ENCODE results near the gene PPME1. TPM values are rescaled to one million over a fixed set of nuclear protein-coding genes. Genes with fewer than 3 reads are reported as not detected.

PPME1 gene
- total RNA-seq, 2 experiments from 2014 or later = 13.7 to 16.3 TPM

DNA sequence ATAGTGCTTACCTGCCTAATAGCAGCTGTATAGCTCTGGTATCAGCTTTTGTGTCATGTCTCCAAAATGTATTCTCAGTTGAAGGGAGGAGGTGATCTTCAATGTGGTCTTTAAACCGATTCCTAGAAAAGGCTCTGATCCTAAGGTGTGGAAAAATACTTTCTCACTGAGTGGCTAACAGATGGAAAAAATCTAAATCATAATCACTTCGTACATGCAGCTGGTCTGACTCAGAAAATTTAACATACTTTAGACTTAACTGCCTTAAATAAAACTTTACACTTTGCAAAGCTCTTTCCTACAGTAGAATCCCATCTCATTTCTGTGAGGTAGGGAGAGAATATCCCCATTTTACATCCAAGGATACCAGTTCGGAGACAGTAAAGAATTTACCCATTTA is 38.3 kb upstream of the PPME1 start:
- ChIA-PET CTCF (no interaction called here), POLR2A (no interaction called here)
- TF ChIP-seq, protein P1, sequence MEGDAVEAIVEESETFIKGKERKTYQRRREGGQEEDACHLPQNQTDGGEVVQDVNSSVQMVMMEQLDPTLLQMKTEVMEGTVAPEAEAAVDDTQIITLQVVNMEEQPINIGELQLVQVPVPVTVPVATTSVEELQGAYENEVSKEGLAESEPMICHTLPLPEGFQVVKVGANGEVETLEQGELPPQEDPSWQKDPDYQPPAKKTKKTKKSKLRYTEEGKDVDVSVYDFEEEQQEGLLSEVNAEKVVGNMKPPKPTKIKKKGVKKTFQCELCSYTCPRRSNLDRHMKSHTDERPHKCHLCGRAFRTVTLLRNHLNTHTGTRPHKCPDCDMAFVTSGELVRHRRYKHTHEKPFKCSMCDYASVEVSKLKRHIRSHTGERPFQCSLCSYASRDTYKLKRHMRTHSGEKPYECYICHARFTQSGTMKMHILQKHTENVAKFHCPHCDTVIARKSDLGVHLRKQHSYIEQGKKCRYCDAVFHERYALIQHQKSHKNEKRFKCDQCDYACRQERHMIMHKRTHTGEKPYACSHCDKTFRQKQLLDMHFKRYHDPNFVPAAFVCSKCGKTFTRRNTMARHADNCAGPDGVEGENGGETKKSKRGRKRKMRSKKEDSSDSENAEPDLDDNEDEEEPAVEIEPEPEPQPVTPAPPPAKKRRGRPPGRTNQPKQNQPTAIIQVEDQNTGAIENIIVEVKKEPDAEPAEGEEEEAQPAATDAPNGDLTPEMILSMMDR (IDR thresholded peaks at IDR 0.05) = no peak
- Histone ChIP-seq H3K27ac (ENCODE audit: low read depth in 1 of 2, low read length in 2 of 2) (no peak overlapping the region), H3K27me3 (ENCODE audit: control insufficient read depth in 1 of 2, insufficient read depth in 2 of 2, low read length in 2 of 2) (no peaks in the 10 kb centered on the region), H3K9me3 (ENCODE audit: control insufficient read depth in 1 of 2, insufficient read depth in 1 of 2, low read length in 2 of 2) (no peaks in the 10 kb centered on the region), H3K4me1 (ENCODE audit: insufficient read depth, low read length) (no peaks in the 10 kb centered on the region), H3K36me3 (ENCODE audit: insufficient read depth, low read length) (peaks cover 33% of the 10 kb centered on the region), H3K4me3 (ENCODE audit: low read length) (no peak overlapping the region)
- peaks cover 66% of the 10 kb centered on the region for H3K36me3 Mint-ChIP-seq (ENCODE audit: low read depth)
- no peak overlapping the region for H3K27ac Mint-ChIP-seq
- H3K27me3 Mint-ChIP-seq = no peaks in the 10 kb centered on the region
- ATAC-seq (ENCODE audit: poor library complexity) = no peak
- no peaks in the 10 kb centered on the region for H3K9me3 Mint-ChIP-seq
- DNase-seq = no peak
- no peaks in the 10 kb centered on the region for H3K4me1 Mint-ChIP-seq (ENCODE audit: low read depth)
- intact Hi-C loops (cut with DNase I, micrococcal nuclease) = no loop called here
- no peak overlapping the region for H3K4me3 Mint-ChIP-seq

DNA sequence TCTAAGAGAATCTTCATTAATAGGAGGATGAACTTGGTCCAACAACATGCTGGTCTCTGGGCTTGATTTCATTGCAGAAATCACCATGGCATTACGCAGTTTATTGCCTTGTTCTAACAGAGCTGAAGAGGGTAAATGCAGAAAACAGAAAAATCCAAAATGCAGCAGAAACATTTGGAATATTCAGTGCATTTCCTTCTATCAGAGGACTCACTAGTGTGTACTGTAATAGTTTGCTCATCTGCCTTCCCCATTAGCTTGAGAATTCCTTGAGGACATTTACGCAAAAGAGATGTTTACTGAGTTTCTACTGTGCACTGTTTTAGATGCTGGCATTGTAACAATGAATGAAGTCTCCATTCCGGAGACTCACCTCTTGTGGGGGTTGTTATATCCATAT is 37.7 kb upstream of the PPME1 start:
- TF ChIP-seq, protein P1 (IDR thresholded peaks at IDR 0.05) = no peak

DNA sequence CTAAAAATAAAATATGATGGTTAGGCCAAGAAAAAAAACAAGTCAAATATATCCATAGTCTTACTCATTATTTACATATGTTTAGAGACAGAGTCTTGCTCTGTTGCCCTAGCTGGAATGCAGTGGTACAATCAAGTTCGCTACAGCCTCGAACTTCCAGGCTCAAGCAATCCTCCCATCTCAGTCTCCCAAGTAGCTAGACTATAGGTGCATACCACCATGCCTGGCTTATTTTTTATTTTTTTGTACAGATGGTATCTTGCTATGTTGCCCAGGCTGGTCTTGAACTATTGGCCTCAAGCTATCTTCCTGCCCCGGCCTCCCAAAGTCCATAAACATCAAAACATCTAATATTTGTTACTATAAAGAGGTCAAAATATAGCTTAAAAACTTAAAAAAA is 36.4 kb upstream of the PPME1 start:
- ATAC-seq (ENCODE audit: poor library complexity) = no peak
- no peaks in the 10 kb centered on the region for H3K27me3 Mint-ChIP-seq
- Histone ChIP-seq H3K9me3 (ENCODE audit: control insufficient read depth in 1 of 2, insufficient read depth in 1 of 2, low read length in 2 of 2) (no peaks in the 10 kb centered on the region), H3K36me3 (ENCODE audit: insufficient read depth, low read length) (peaks cover 50% of the 10 kb centered on the region), H3K4me1 (ENCODE audit: insufficient read depth, low read length) (no peaks in the 10 kb centered on the region), H3K27ac (ENCODE audit: low read depth in 1 of 2, low read length in 2 of 2) (no peak overlapping the region), H3K4me3 (ENCODE audit: low read length) (no peak overlapping the region), H3K27me3 (ENCODE audit: control insufficient read depth in 1 of 2, insufficient read depth in 2 of 2, low read length in 2 of 2) (no peaks in the 10 kb centered on the region)
- H3K4me1 Mint-ChIP-seq (ENCODE audit: low read depth) = no peaks in the 10 kb centered on the region
- intact Hi-C loops (cut with DNase I, micrococcal nuclease) = no loop called here
- H3K4me3 Mint-ChIP-seq = no peak overlapping the region
- DNase-seq = no peak
- ChIA-PET POLR2A (no interaction called here), CTCF (interaction anchor here (0.9 kb wide), 1 partner anchor 12 kb away, joined by 3 read pairs; no protein-coding TSS in a partner anchor)
- peaks cover 84% of the 10 kb centered on the region for H3K36me3 Mint-ChIP-seq (ENCODE audit: low read depth)
- H3K9me3 Mint-ChIP-seq = no peaks in the 10 kb centered on the region
- H3K27ac Mint-ChIP-seq = no peak overlapping the region
- TF ChIP-seq, protein P1 (IDR thresholded peaks at IDR 0.05) = no peak

More for the DNA sequence above, 37.7 kb upstream of the PPME1 start:
- no peaks in the 10 kb centered on the region for H3K4me1 ChIP-seq (ENCODE audit: insufficient read depth, low read length)
- H3K27me3 Mint-ChIP-seq = no peaks in the 10 kb centered on the region
- no peak overlapping the region for H3K27ac ChIP-seq (ENCODE audit: low read depth in 1 of 2, low read length in 2 of 2)
- H3K27me3 ChIP-seq (ENCODE audit: control insufficient read depth in 1 of 2, insufficient read depth in 2 of 2, low read length in 2 of 2) = no peaks in the 10 kb centered on the region
- no peaks in the 10 kb centered on the region for H3K4me1 Mint-ChIP-seq (ENCODE audit: low read depth)
- no peak overlapping the region for H3K27ac Mint-ChIP-seq
- ChIA-PET CTCF (no interaction called here), POLR2A (no interaction called here)
- intact Hi-C loops (cut with DNase I, micrococcal nuclease) = no loop called here
- no peak for ATAC-seq (ENCODE audit: poor library complexity)
- H3K4me3 ChIP-seq (ENCODE audit: low read length) = no peak overlapping the region
- no peak overlapping the region for H3K4me3 Mint-ChIP-seq
- peaks cover 38% of the 10 kb centered on the region for H3K36me3 ChIP-seq (ENCODE audit: insufficient read depth, low read length)
- no peak for DNase-seq
- no peaks in the 10 kb centered on the region for H3K9me3 Mint-ChIP-seq
- H3K36me3 Mint-ChIP-seq (ENCODE audit: low read depth) = peaks cover 72% of the 10 kb centered on the region
- H3K9me3 ChIP-seq (ENCODE audit: control insufficient read depth in 1 of 2, insufficient read depth in 1 of 2, low read length in 2 of 2) = no peaks in the 10 kb centered on the region

Measured in CD4-positive, alpha-beta T cell (primary cell).